Stomach (tissue), 9 donors: ENCODE data around the gene MPIG6B. TPM values are rescaled to one million over a fixed set of nuclear protein-coding genes. Genes with fewer than 3 reads are reported as not detected.
A peak's percentile ranks its signal among the peaks of the same experiment; 100 is the strongest.

Experiments
- DNase-seq, 2 donors: peaks; one replicate each; pipeline versions ENCODE4 v3.0.0 to v3.0.0-alpha.2; 2013 to 2019
- H3K27ac ChIP-seq, 5 donors: fragments of 200-600 bp in 4 of 5; sonication (generic) in 4 of 5; one replicate each; pipeline ENCODE4 v1.5.1; 2013 to 2019; ENCODE audit warnings: mild to moderate bottlenecking in 1 of 5, moderate library complexity in 1 of 5
- H3K27me3 ChIP-seq, 3 donors: fragments of 200-600 bp; sonication (generic); one replicate each; pipeline ENCODE4 v1.5.1; 2017 to 2019; ENCODE audit warnings: mixed run types in 1 of 3
- H3K36me3 ChIP-seq, 4 donors: fragments of 200-600 bp; sonication (generic); 1 replicate in 3 of 4; 2 replicates in 1 of 4; pipeline ENCODE4 v1.5.1; 2016 to 2019
- H3K4me1 ChIP-seq, 4 donors: fragments of 200-600 bp; sonication (generic); one replicate each; pipeline ENCODE4 v1.5.1; 2016 to 2019
- H3K4me3 ChIP-seq, 4 donors: fragments of 200-600 bp; sonication (generic) in 3 of 4; one replicate each; pipeline ENCODE4 v1.5.1; 2016 to 2019; ENCODE audit warnings: mild to moderate bottlenecking in 1 of 4
- H3K9me3 ChIP-seq, 4 donors: fragments of 200-600 bp; sonication (generic); one replicate each; pipeline ENCODE4 v1.5.1; 2016 to 2019
- EP300 ChIP-seq: sonication (generic); formaldehyde crosslinking; IDR thresholded peaks from one replicate; pipeline ENCODE4 v1.6.1; 2017; ENCODE audit warnings: antibody characterized with exemption
- POLR2A ChIP-seq, 4 donors: fragments of 450-650 bp; IDR thresholded peaks; one replicate each; pipeline ENCODE4 v1.6.1; 2016; ENCODE audit warnings: antibody characterized with exemption in 4 of 4, control low read depth in 2 of 4, mild to moderate bottlenecking in 1 of 4, moderate library complexity in 1 of 4
- POLR2AphosphoS5 ChIP-seq, 3 donors: sonication (generic); formaldehyde crosslinking; IDR thresholded peaks; one replicate each; pipeline ENCODE4 v1.6.1; 2016; ENCODE audit warnings: antibody characterized with exemption in 3 of 3
- WGBS, 5 donors: extraction: QIAGEN DNeasy Blood & Tissue Kit in 3 of 5; methylation state at CpG; one replicate each; pipeline versions ENCODE4 v1.1.5 to v1.1.7; 2013 to 2018; 5-methylcytosine and 5-hydroxymethylcytosine counted together
- intact Hi-C: fragments of 100-400 bp; cut with DNase I; formaldehyde crosslinking; loops from one replicate; pipeline ENCODE4 v1.15.1; 2023; ENCODE audit warnings: low total_unique reads
- polyA plus RNA-seq, 3 donors: library from polyadenylated mRNA; stranded (reverse); fragments of 200-250 nt; gene quantifications; one replicate each; pipeline ENCODE4 v1.2.3, GENCODE V29; 2013
- total RNA-seq, 5 donors: library from RNA; depleted of rRNA; stranded (reverse); fragments of >200 nt; gene quantifications; one replicate each; pipeline versions ENCODE4 v1.1.0 to v1.2.3, GENCODE V29; 2014 to 2016
- TF ChIP-seq, protein P1 (sequence below), 7 experiments: fragments of 450-650 bp in 4 of 7; fragments of 200-600 bp in 3 of 7; sonication (generic) in 3 of 7; IDR thresholded peaks; one replicate each; pipeline ENCODE4 v1.5.1; 2016 to 2019; ENCODE audit warnings: antibody characterized with exemption in 7 of 7, control low read depth in 2 of 7, mild to moderate bottlenecking in 1 of 7
- donor health status: healthy with polysubstance abuse.
- donor health status: Bipolar disorder and iron deficiency.
- donor health status: healthy.

The MPIG6B gene
- total and polyA plus RNA-seq, 8 donors, result 0.10 TPM; not detected in 7

DNA sequence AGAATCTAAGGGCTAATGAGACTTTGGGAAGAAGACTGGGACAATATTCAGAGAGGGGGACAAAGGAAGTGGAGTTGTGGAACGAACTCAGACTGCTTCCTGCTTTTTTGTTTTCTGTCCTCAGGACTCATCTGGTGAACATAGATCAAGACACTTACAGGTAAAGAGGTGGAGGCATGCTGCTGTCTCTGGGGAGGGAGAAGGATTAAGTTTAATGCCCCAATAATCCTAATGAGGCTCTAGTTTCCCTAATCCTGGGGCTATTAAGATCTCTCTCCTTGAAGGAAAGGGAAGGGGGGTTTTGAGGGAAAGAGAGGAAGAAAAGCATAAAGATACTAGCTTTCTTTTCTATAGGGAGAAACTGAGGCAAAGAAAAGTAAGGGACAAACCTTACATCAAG lies 21.2 kb downstream of the MPIG6B start:
- no peak for TF ChIP-seq POLR2AphosphoS5 (IDR thresholded peaks at IDR 0.05)
- TF ChIP-seq EP300, result no peak
- TF ChIP-seq, protein P1, sequence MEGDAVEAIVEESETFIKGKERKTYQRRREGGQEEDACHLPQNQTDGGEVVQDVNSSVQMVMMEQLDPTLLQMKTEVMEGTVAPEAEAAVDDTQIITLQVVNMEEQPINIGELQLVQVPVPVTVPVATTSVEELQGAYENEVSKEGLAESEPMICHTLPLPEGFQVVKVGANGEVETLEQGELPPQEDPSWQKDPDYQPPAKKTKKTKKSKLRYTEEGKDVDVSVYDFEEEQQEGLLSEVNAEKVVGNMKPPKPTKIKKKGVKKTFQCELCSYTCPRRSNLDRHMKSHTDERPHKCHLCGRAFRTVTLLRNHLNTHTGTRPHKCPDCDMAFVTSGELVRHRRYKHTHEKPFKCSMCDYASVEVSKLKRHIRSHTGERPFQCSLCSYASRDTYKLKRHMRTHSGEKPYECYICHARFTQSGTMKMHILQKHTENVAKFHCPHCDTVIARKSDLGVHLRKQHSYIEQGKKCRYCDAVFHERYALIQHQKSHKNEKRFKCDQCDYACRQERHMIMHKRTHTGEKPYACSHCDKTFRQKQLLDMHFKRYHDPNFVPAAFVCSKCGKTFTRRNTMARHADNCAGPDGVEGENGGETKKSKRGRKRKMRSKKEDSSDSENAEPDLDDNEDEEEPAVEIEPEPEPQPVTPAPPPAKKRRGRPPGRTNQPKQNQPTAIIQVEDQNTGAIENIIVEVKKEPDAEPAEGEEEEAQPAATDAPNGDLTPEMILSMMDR (IDR thresholded peaks at IDR 0.05), result no peak
- no peak for TF ChIP-seq POLR2A (IDR thresholded peaks at IDR 0.05)
- Histone ChIP-seq H3K27ac (no peak overlapping the region), H3K4me3 (no peak overlapping the region), H3K9me3 (no peaks in the 10 kb centered on the region), H3K36me3 (peaks cover 0 to 8% (median 4%) of the 10 kb centered on the region in 4 donors), H3K4me1 (peaks cover 8 to 17% (median 11%) of the 10 kb centered on the region in 4 donors), H3K27me3 (no peaks in the 10 kb centered on the region)
- no peak for DNase-seq
- intact Hi-C loops, result no loop called here
- WGBS, 5 donors, result 63 to 89% (median 71%) methylated on average over 1 of the region's 1 CpG

DNA sequence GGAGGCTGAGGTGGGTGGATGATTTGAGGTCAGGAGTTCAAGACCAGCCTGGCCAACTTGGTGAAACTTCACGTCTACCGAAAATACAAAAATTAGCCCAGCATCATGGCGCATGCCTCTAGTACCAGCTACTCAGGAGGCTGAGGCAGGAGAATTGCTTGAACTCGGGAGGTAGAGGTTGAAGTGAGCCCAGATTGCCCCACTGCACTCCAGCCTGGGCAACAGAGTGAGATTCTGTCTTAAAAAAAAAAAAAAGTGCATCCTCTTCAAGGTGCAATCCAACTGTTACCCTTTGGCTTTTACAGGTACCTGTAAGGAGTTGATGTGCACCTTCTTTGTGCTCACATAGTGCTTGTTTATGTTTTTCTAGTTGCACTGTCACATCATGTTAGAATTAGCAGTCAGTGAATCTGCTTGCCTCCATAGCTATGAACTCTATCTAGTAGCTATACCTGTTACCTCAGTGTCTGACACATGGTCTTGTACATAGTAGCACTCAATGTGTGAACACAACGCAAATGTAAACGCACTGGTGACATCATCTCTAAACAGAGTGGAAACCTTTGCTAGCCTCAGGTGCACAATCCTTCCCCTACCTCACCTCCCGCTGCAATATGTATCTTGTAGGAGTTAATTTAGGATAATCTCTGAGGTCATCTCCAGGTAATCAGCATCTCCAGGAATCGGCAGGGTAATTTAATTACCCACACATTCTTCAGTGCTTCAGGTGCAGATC lies 26.3 kb downstream of the MPIG6B start:
- TF ChIP-seq EP300, result no peak
- TF ChIP-seq, protein P1 (IDR thresholded peaks at IDR 0.05), result no peak
- Histone ChIP-seq H3K27me3 (no peaks in the 10 kb centered on the region), H3K4me3 (no peak overlapping the region), H3K4me1 (no peaks in the 10 kb centered on the region), H3K36me3 (peaks cover 0 to 8% (median 4%) of the 10 kb centered on the region in 4 donors), H3K9me3 (no peaks in the 10 kb centered on the region), H3K27ac (no peak overlapping the region)
- 72 to 83% (median 78%) methylated on average over 8 of the region's 8 CpGs for WGBS, 5 donors
- intact Hi-C loops, result no loop called here
- DNase-seq, result peak in 1 of 2 donors; percentile 51

DNA sequence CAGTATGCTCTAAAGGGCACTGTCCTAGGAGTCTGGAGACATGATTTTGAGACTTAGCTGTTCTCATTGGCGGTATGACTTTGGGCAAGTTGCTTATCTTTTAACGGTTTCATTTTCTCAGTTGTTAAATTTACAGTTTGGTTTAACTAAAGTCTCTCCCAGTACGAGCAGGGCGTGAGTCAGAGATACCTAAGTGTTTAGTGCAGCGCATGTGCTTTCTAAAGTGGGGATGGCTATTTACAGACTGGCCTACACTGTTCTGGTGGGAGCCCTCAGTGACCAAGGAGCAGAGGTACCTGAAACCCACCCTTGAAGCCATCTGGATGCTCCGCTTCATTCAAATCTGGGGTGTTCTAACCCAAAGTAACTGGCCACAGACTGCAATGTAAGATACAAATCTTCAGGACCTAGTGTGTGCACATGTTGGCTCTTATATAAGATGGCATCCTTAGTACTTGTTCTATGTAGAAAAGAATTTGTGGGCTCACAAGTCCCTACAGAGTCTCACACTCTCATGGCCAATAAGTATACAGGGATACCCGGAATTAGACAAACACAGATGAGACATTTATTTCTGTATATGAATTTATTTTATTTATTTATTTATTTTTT lies 27.3 kb downstream of the MPIG6B start:
- Histone ChIP-seq H3K36me3 (peaks cover 0 to 8% (median 4%) of the 10 kb centered on the region in 4 donors), H3K27me3 (no peaks in the 10 kb centered on the region), H3K9me3 (no peaks in the 10 kb centered on the region), H3K27ac (no peak overlapping the region), H3K4me1 (no peaks in the 10 kb centered on the region), H3K4me3 (no peak overlapping the region)
- TF ChIP-seq, protein P1 (IDR thresholded peaks at IDR 0.05), result no peak
- no peak for TF ChIP-seq POLR2AphosphoS5 (IDR thresholded peaks at IDR 0.05)
- no peak for TF ChIP-seq POLR2A (IDR thresholded peaks at IDR 0.05)
- TF ChIP-seq EP300, result no peak
- 67 to 77% (median 74%) methylated on average over 7 of the region's 7 CpGs for WGBS, 5 donors
- intact Hi-C loops, result no loop called here
- no peak for DNase-seq

DNA sequence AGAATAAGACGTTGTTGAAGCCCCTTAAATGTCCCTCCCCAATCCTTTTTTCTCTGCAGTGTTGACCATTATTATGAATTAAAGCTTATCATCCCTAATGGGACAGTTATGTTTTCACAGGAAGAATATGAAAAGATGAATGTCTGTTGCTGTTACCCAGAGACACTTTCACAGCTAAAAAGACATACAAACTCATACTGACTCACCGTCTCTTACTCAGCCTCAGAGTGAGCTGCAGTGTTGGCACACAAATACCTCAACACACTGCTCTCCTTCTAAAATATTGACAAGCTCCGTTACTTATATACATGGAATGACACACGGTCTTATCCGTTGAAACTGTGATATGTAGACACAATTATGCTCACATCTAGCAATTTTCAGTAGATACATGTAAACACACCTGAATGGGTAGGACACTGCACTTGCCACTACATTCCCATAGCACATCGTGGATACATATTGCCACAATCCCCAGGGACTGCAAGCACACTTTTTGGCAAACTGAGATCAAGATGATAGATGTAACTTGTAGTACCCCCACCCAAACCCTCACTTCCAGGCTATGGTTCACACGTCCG lies 29.7 kb downstream of the MPIG6B start:
- DNase-seq, result no peak
- Histone ChIP-seq H3K27ac (no peak overlapping the region), H3K27me3 (no peaks in the 10 kb centered on the region), H3K9me3 (no peaks in the 10 kb centered on the region), H3K36me3 (no peaks in the 10 kb centered on the region), H3K4me3 (no peak overlapping the region), H3K4me1 (no peaks in the 10 kb centered on the region)
- intact Hi-C loops, result no loop called here
- WGBS, 5 donors, result 59 to 68% (median 64%) methylated on average over 8 of the region's 8 CpGs
- TF ChIP-seq POLR2A (IDR thresholded peaks at IDR 0.05) (no peak), POLR2AphosphoS5 (IDR thresholded peaks at IDR 0.05) (no peak), EP300 (no peak)
- TF ChIP-seq, protein P1 (IDR thresholded peaks at IDR 0.05), result no peak
